ENCODE measurements around the gene NOS2.

DNA sequence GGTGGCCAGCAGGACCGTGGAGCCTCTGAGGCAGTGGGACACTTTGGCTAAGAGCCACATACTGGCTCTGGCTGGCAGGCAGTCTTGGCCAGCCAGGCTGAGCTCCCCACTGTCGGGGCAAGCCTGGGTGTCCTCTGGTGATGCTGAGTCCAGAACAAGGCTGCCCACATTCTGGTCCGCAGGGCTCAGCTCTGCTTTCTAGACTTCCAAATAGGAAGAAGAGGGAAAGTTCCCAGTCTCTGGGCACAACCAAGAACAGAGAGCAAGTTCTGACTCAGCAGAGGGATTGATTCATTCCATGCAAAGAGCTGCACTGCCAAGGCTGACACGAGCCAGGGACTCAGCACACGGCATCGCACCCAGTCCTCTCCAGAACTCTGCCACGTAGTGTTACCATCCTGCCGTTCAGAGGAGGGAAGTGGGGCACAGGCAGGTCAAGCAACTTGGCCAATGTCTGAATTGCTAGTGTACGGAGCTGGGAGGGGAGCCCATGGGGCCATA, 58.9 kb downstream of the NOS2 start:
- TF ChIP-seq, protein P1, sequence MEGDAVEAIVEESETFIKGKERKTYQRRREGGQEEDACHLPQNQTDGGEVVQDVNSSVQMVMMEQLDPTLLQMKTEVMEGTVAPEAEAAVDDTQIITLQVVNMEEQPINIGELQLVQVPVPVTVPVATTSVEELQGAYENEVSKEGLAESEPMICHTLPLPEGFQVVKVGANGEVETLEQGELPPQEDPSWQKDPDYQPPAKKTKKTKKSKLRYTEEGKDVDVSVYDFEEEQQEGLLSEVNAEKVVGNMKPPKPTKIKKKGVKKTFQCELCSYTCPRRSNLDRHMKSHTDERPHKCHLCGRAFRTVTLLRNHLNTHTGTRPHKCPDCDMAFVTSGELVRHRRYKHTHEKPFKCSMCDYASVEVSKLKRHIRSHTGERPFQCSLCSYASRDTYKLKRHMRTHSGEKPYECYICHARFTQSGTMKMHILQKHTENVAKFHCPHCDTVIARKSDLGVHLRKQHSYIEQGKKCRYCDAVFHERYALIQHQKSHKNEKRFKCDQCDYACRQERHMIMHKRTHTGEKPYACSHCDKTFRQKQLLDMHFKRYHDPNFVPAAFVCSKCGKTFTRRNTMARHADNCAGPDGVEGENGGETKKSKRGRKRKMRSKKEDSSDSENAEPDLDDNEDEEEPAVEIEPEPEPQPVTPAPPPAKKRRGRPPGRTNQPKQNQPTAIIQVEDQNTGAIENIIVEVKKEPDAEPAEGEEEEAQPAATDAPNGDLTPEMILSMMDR (IDR thresholded peaks at IDR 0.05): no peak
- no peak for TF ChIP-seq POLR2AphosphoS5 (IDR thresholded peaks at IDR 0.05)

Measured in transverse colon (tissue), 4 donors.